Activated T-cell treated with anti-CD3 and anti-CD28 coated beads for 1 hour (primary cell): Measurements from ENCODE around the gene ALS2CL.

Source experiments
- DNase-seq: peaks from one replicate; pipeline ENCODE4 v3.0.0-alpha.2; 2020; ENCODE audit warnings: low read depth

ALS2CL gene

DNA sequence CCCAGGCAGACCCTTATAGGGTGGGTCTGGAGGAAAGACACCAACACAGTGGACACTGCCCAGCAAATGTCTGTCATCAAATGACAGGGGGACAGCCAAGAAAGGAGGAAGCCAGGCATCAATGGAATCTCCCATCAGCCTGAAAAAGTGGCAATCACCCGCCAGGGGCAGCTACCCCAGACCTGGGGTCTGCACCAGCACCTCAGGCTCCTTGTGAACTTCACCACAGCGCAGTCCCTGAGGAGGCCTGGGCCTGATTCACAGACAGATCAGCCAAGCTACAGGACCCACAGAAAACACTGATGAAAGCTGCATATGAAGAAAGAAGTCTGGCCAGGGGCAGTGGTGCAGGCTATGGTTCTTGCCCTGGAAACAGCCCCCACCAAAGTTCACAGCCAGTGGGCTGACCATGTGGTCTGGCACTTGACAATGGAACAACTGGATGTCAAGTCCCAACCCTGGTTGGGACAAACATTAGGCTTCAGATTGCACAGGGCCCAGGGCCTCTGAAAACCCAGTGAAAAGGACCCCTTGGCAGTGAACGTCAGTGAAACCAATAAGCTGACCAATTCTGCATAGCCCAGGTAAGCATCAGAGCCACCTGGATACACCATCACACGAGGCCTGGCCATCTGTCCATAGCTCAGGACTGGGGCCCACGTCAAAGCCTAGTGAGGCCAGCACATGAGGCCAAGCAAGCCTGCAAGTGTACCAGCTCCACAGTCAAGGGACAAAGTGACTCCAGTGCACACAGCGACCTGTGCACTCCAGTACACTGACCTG, 29.1 kb downstream of the ALS2CL start:
- no peak for DNase-seq

DNA sequence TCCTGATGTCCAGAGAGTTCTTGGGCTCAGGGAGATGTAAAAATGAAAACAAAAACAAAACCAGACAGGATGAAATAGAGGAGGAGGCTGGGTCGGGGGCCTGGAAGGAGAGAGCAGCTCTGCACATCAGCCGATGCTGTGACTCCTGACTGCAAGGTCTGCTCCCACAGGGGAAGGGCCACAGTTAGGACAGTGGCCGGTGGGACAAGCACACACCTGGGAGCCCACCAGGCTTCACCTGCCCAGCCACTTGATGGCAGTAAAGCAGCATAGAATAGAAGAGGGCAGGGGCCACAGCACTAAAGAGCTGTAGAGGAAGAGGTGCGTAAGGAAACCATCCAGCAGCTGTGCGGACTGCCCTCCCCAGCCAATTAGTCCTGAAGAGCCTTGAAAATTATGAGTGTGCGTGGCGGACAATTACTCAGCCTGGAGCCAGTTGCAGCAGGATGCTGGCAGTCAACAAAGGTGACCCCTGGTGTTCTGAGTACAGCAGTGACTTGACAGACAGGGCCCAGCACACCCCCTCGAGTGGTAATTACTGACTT, 29.8 kb downstream of the ALS2CL start:
- no peak for DNase-seq

DNA sequence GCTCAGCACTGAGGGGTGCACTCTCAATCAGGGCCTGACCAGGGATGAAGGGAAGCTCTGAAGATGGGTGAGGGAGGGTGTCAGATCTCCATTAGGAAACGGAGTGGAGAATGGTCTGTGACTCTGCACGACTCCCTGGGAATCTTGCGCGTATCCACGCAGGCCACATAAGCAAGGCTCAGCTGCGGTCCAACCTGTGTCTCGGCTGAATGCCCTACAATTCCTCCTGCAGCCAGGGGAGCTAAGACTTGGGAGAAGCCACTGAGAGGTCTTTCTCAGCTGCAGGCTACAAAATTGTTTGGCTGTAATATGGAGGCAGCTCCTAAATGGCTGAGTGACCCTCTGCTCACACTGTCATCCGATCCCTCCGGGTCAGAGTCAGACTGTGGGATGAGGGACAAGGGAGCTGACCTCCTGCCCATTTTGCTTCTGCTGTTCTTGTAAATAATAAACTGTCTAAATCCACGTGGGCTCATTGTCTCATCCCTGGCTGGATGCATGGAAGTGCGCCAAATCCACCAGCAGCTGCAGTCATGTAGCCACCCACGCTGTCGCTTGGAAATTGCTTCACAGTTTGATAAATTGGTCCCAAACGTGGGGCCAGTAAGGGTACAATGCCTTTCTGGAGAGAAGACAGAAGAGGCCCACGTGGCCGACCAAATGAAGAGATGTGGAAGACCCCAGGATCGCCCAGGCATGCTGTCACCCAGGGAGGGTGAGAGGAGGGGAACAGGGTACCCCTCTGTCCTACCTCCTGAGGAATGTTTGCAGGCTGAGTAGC, 30.5 kb downstream of the ALS2CL start:
- DNase-seq = no peak

- no peak for DNase-seq
These were observed 31.4 kb downstream of the ALS2CL start for GRCh38 chr3:46661776-46662766.

GRCh38 chr3:46660543-46661523, 32.6 kb downstream of the ALS2CL start:
- DNase-seq = no peak

- no peak for DNase-seq
These were observed 33.5 kb downstream of the ALS2CL start for GRCh38 chr3:46660003-46660402.

GRCh38 chr3:46659285-46659684, 34.2 kb downstream of the ALS2CL start:
- DNase-seq = no peak

- DNase-seq = no peak
These were observed 36.5 kb downstream of the ALS2CL start for GRCh38 chr3:46656778-46657556.

DNA sequence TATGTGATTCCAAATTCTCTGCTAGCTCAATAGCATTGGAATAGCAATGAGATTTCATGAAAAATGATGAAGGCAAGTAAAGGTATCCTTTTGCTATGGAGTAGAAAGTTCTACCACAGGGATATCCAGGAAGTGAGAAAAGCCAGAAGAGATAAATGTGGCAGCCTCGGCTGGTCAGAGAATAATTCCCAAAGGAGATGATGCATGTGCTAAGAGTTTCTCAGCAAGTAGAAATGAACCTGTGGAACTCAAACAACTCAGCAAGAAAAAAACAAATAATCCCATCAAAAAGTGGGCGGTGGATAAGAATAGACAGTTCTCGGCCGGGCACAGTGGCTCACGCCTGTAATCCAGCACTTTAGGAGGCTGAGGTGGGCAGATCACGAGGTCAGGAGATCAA, 38.2 kb downstream of the ALS2CL start:
- DNase-seq = no peak

GRCh38 chr3:46651084-46651483, 42.4 kb downstream of the ALS2CL start:
- no peak for DNase-seq

DNA sequence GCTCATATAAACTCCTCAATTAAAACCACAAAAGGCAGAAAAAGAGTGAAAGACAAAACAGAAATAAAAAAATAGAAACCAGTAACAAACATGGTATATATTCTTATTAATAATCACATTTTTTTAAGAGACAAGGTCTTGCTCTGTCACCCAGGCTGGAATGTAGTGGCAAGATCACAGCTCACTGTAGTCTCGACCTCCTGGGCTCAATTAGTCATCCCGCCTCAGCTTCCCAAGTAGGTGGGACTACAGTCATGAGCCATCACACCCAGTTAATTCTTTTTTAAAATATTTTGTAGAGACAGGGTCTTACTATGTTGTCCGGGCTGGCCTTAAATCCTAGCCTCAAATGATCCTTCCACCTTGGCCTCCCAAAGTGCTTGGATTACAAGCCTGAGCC, 44.0 kb downstream of the ALS2CL start:
- DNase-seq = no peak

- DNase-seq = no peak
These were observed 45.4 kb downstream of the ALS2CL start for GRCh38 chr3:46648096-46648495.

- no peak for DNase-seq
These were observed 46.8 kb downstream of the ALS2CL start for GRCh38 chr3:46646700-46647099.

GRCh38 chr3:46643701-46644100, 49.8 kb downstream of the ALS2CL start:
- no peak for DNase-seq

GRCh38 chr3:46642971-46643370, 50.5 kb downstream of the ALS2CL start:
- no peak for DNase-seq

GRCh38 chr3:46640927-46641326, 52.6 kb downstream of the ALS2CL start:
- no peak for DNase-seq

GRCh38 chr3:46639221-46639620, 54.3 kb downstream of the ALS2CL start:
- no peak for DNase-seq

DNA sequence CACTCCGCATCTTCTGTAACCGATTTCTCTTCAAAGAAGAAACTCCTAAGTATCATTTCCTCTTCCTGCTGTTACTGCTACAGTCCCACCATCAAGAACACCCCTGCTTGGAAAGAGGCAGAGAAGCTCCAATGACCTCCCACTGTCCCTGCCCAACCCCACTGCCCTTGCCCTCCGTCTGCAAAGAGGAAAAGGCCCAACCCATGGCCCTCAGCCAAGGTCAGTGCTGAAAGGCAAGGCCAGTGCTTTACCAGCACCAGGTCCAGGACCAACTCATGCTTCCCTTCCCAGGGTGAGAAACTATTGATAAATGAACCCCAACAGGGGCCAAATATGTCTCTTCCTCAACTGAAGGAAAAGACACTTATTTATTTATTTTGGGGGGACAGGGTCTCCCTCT, 58.6 kb downstream of the ALS2CL start:
- DNase-seq = no peak

- DNase-seq = no peak
These were observed 60.7 kb downstream of the ALS2CL start for GRCh38 chr3:46632792-46633191.
